H1 (cell line): Measurements from ENCODE around the gene PPP2R5B. TPM values are rescaled to one million over a fixed set of nuclear protein-coding genes. Genes with fewer than 3 reads are reported as not detected.
A peak's percentile ranks its signal among the peaks of the same experiment; 100 is the strongest.

Source experiments
- CTCF ChIA-PET: fragments of 300-600 bp; sonication (Branson Sonifier 250); formaldehyde crosslinking; loops from one replicate; lab custom pipeline; 2021; ENCODE audit not compliant: partially characterized antibody; lab: Charles Lee
- POLR2A ChIA-PET: fragments of 300-600 bp; sonication (Branson Sonifier 250); formaldehyde crosslinking; loops from one replicate; lab custom pipeline; 2021; ENCODE audit warnings: inconsistent platforms; ENCODE audit not compliant: partially characterized antibody; lab: Charles Lee
- DNase-seq, 2 experiments: peaks; one replicate each; pipeline versions ENCODE4 v3.0.0 to v3.0.0-alpha.2; 2010 to 2022; ENCODE audit warnings: low spot score in 2 of 2, low read depth in 1 of 2, mixed read lengths in 1 of 2
- FAIRE-seq: peaks from 2 replicates; lab custom pipeline; 2011; peaks lifted over from hg19 to GRCh38; lab: Jason Lieb, UNC
- H2AFZ ChIP-seq: 2 replicates; pipeline ENCODE4 v1.8.1; 2012; ENCODE audit warnings: low read length, inconsistent platforms
- H2AK5ac ChIP-seq: 2 replicates; pipeline ENCODE4 v1.6.1; 2013; ENCODE audit warnings: low read depth, low read length
- H2BK120ac ChIP-seq: replicated peaks from 2 replicates; pipeline ENCODE3; 2013; ENCODE audit warnings: low read depth, low read length, inconsistent platforms
- H2BK12ac ChIP-seq: 2 replicates; pipeline ENCODE4 v1.6.1; 2013; ENCODE audit warnings: low read depth, low read length
- H2BK15ac ChIP-seq: 2 replicates; pipeline ENCODE4 v1.6.1; 2013; ENCODE audit warnings: low read length
- H2BK20ac ChIP-seq: 2 replicates; pipeline ENCODE4 v1.6.1; 2013; ENCODE audit warnings: low read length
- H2BK5ac ChIP-seq: 2 replicates; pipeline ENCODE4 v1.6.1; 2013; ENCODE audit warnings: low read depth, low read length
- H3K14ac ChIP-seq: 2 replicates; pipeline ENCODE4 v1.6.1; 2013; ENCODE audit warnings: inconsistent platforms; ENCODE audit not compliant: insufficient read length
- H3K18ac ChIP-seq: 2 replicates; pipeline ENCODE4 v1.6.1; 2013; ENCODE audit warnings: low read length; ENCODE audit errors: extremely low read depth
- H3K23ac ChIP-seq: 2 replicates; pipeline ENCODE4 v1.6.1; 2013; ENCODE audit warnings: inconsistent platforms; ENCODE audit not compliant: insufficient read length
- H3K23me2 ChIP-seq: 2 replicates; pipeline ENCODE4 v1.6.1; 2013; ENCODE audit warnings: low read depth, low read length
- H3K27ac ChIP-seq: 2 replicates; pipeline ENCODE4 v1.6.1; 2011; ENCODE audit warnings: low read depth, low read length, inconsistent platforms
- H3K27me3 ChIP-seq, 4 experiments: replicated peaks in 1 of 4; 1 replicate in 1 of 4; 2 replicates in 3 of 4; pipeline versions ENCODE4 v1.6.1 to v1.8.1; 2011 to 2013; ENCODE audit warnings: low read length in 3 of 4, mild to moderate bottlenecking in 3 of 4, inconsistent platforms in 2 of 4, mixed read lengths in 2 of 4, moderate library complexity in 1 of 4; ENCODE audit not compliant: control insufficient read depth in 3 of 4, insufficient read depth in 3 of 4; ENCODE audit errors: extremely low read depth in 1 of 4
- H3K36me3 ChIP-seq, 4 experiments: 2 replicates each; pipeline versions ENCODE4 v1.6.1 to v1.8.1; 2011 to 2013; ENCODE audit warnings: mild to moderate bottlenecking in 4 of 4, low read length in 3 of 4, moderate library complexity in 2 of 4, control low read depth in 1 of 4, inconsistent platforms in 1 of 4; ENCODE audit not compliant: insufficient read depth in 4 of 4, control insufficient read depth in 2 of 4
- H3K4ac ChIP-seq: replicated peaks from 2 replicates; pipeline ENCODE3; 2013; ENCODE audit warnings: low read length, low read depth, mixed read lengths, inconsistent platforms; ENCODE audit not compliant: insufficient read length
- H3K4me1 ChIP-seq, 4 experiments: replicated peaks in 1 of 4; 1 replicate in 1 of 4; 2 replicates in 3 of 4; pipeline versions ENCODE4 v1.6.1 to v1.8.1; 2011 to 2013; ENCODE audit warnings: low read length in 3 of 4, inconsistent platforms in 2 of 4, mixed read lengths in 1 of 4; ENCODE audit not compliant: insufficient read depth in 4 of 4, control insufficient read depth in 3 of 4
- H3K4me2 ChIP-seq, 2 experiments: 2 replicates each; pipeline versions ENCODE4 v1.6.1 to v1.8.1; 2011 to 2013; ENCODE audit warnings: low read depth in 2 of 2, low read length in 2 of 2, control low read depth in 1 of 2, inconsistent platforms in 1 of 2, mild to moderate bottlenecking in 1 of 2; ENCODE audit not compliant: insufficient read depth in 1 of 2
- H3K4me3 ChIP-seq, 4 experiments: fragments of 200-600, 300-600 bp in 1 of 4; sonication (generic), shearing (Covaris generic), sonication (Bioruptor Twin) in 1 of 4; 2 replicates each; pipeline versions ENCODE4 v1.5.1 to v1.8.1; 2011 to 2016; ENCODE audit warnings: low read length in 4 of 4, low read depth in 3 of 4, control low read depth in 2 of 4, inconsistent platforms in 2 of 4, mild to moderate bottlenecking in 2 of 4, mixed read lengths in 1 of 4, moderate library complexity in 1 of 4; ENCODE audit not compliant: insufficient read depth in 2 of 4; ENCODE audit errors: extremely low read depth in 1 of 4
- H3K56ac ChIP-seq: replicated peaks from 2 replicates; pipeline ENCODE3; 2013; ENCODE audit warnings: low read depth, mild to moderate bottlenecking, mixed read lengths, low read length, inconsistent platforms; ENCODE audit not compliant: insufficient read length
- H3K79me1 ChIP-seq: 2 replicates; pipeline ENCODE4 v1.6.1; 2013; ENCODE audit warnings: low read depth, low read length, control low read depth
- H3K79me2 ChIP-seq, 2 experiments: 2 replicates each; pipeline versions ENCODE4 v1.6.1 to v1.8.1; 2012 to 2013; ENCODE audit warnings: low read length in 2 of 2, mild to moderate bottlenecking in 2 of 2, inconsistent platforms in 1 of 2; ENCODE audit not compliant: insufficient read depth in 2 of 2, control insufficient read depth in 1 of 2
- H3K9ac ChIP-seq, 4 experiments: replicated peaks in 1 of 4; 1 replicate in 1 of 4; 2 replicates in 3 of 4; pipeline versions ENCODE4 v1.6.1 to v1.8.1; 2011 to 2013; ENCODE audit warnings: low read depth in 3 of 4, low read length in 3 of 4, control low read depth in 2 of 4, mild to moderate bottlenecking in 2 of 4, moderate library complexity in 2 of 4, inconsistent platforms in 1 of 4; ENCODE audit errors: extremely low read depth in 1 of 4
- H3K9me3 ChIP-seq, 2 experiments: 2 replicates each; pipeline versions ENCODE4 v1.6.1 to v1.8.1; 2012 to 2013; ENCODE audit warnings: mild to moderate bottlenecking in 2 of 2, moderate library complexity in 2 of 2, control low read depth in 1 of 2, inconsistent platforms in 1 of 2, low read depth in 1 of 2, low read length in 1 of 2, mixed read lengths in 1 of 2; ENCODE audit not compliant: insufficient read depth in 2 of 2
- H4K20me1 ChIP-seq, 2 experiments: replicated peaks in 1 of 2; 2 replicates each; pipeline versions ENCODE3 to v1.8.1; 2011 to 2013; ENCODE audit warnings: inconsistent platforms in 2 of 2, low read length in 2 of 2, mild to moderate bottlenecking in 1 of 2; ENCODE audit not compliant: insufficient read depth in 2 of 2, control insufficient read depth in 1 of 2
- H4K5ac ChIP-seq: 2 replicates; pipeline ENCODE4 v1.6.1; 2013; ENCODE audit warnings: low read length, low read depth, mixed read lengths, inconsistent platforms; ENCODE audit not compliant: insufficient read length
- H4K8ac ChIP-seq: 2 replicates; pipeline ENCODE4 v1.8.0; 2013; ENCODE audit warnings: mild to moderate bottlenecking, moderate library complexity, low read length, inconsistent platforms; ENCODE audit not compliant: insufficient read depth; ENCODE audit errors: extremely low read depth
- H4K91ac ChIP-seq: replicated peaks from 2 replicates; pipeline ENCODE3; 2013; ENCODE audit warnings: low read length, mixed read lengths, inconsistent platforms; ENCODE audit not compliant: insufficient read length
- ATF3 ChIP-seq: IDR thresholded peaks from 2 replicates; pipeline ENCODE4 v1.6.1; 2011; ENCODE audit warnings: low read depth, mild to moderate bottlenecking, low read length; ENCODE audit not compliant: insufficient read depth
- EGR1 ChIP-seq: IDR thresholded peaks from 2 replicates; pipeline ENCODE4 v1.6.1; 2011; ENCODE audit warnings: low read depth, low read length, borderline replicate concordance
- GABPA ChIP-seq: IDR thresholded peaks from 2 replicates; pipeline ENCODE4 v1.6.1; 2011; ENCODE audit warnings: mild to moderate bottlenecking, low read length, moderate library complexity, borderline replicate concordance; ENCODE audit not compliant: insufficient read depth
- GTF2F1 ChIP-seq: IDR thresholded peaks from 2 replicates; pipeline ENCODE4 v1.6.1; 2012; ENCODE audit warnings: low read depth, low read length, improper control_type of control experiment, borderline replicate concordance
- NRF1 ChIP-seq: IDR thresholded peaks from 2 replicates; pipeline ENCODE4 v1.6.1; 2011; ENCODE audit warnings: mild to moderate bottlenecking, low read depth, low read length, improper control_type of control experiment
- POLR2AphosphoS5 ChIP-seq: IDR thresholded peaks from 2 replicates; pipeline ENCODE4 v1.6.1; 2011; ENCODE audit warnings: low read depth, low read length
- RNF2 ChIP-seq: fragments of 200-900, 300-1000 bp; sonication (generic); IDR thresholded peaks from 2 replicates; pipeline ENCODE4 v1.7.1; 2016; ENCODE audit warnings: borderline replicate concordance, low read depth, mild to moderate bottlenecking, antibody characterized with exemption, low read length; ENCODE audit not compliant: poor library complexity, severe bottlenecking; ENCODE audit errors: missing control alignments
- SIRT6 ChIP-seq: IDR thresholded peaks from one replicate; pipeline ENCODE4 v1.7.1; 2012; ENCODE audit warnings: low read length, inconsistent platforms
- TAF1 ChIP-seq: IDR thresholded peaks from 2 replicates; pipeline ENCODE4 v1.6.1; 2011; ENCODE audit warnings: mild to moderate bottlenecking, low read depth, low read length
- TBP ChIP-seq: IDR thresholded peaks from 2 replicates; pipeline ENCODE4 v1.6.1; 2011; ENCODE audit warnings: low read depth, low read length, improper control_type of control experiment
- YY1 ChIP-seq: IDR thresholded peaks from 2 replicates; pipeline ENCODE4 v1.6.1; 2011; ENCODE audit warnings: low read depth, mild to moderate bottlenecking, low read length
- WGBS, 2 experiments: shearing (Covaris generic) in 1 of 2; methylation state at CpG; one replicate each; pipeline versions ENCODE4 v1.1.6 to v1.1.7; 2013 to 2015; ENCODE audit warnings: low lambda C conversion rate in 2 of 2, mixed read lengths in 2 of 2, inconsistent platforms in 1 of 2, low coverage in 1 of 2, missing lambda C conversion rate in 1 of 2; ENCODE audit not compliant: insufficient replicate concordance in 2 of 2, insufficient coverage in 1 of 2, insufficient read length in 1 of 2; ENCODE audit errors: extremely low coverage in 1 of 2, missing lambda C conversion rate in 1 of 2; 5-methylcytosine and 5-hydroxymethylcytosine counted together
- polyA plus RNA-seq, 7 experiments: library from polyadenylated mRNA; depleted of rRNA in 3 of 7; stranded (reverse) in 5 of 7; unstranded in 2 of 7; fragments of >200 nt in 5 of 7; fragments of 200-250 nt in 2 of 7; gene quantifications; 1 replicate in 5 of 7; 2 replicates in 1 of 7; 4 replicates in 1 of 7; pipeline versions ENCODE4 v1.2.1 to v1.2.3, GENCODE V29; 2011 to 2013; ENCODE audit warnings: missing spikeins in 2 of 7, mixed read lengths in 2 of 7
- total RNA-seq: library from RNA; stranded (reverse); fragmentation: NEBNext Ultra II Directional; extraction: Animal tissue kit (Norgen Biotek cat#: 25700); gene quantifications from 2 replicates; pipeline ENCODE4 v1.2.1, GENCODE V29; 2021

The PPP2R5B gene
- total and polyA plus RNA-seq, 2 of the 8 experiments (the other 6 are each of a cell fraction or from before 2014, with no cell fraction given) = 4.9 to 5.1 TPM

DNA sequence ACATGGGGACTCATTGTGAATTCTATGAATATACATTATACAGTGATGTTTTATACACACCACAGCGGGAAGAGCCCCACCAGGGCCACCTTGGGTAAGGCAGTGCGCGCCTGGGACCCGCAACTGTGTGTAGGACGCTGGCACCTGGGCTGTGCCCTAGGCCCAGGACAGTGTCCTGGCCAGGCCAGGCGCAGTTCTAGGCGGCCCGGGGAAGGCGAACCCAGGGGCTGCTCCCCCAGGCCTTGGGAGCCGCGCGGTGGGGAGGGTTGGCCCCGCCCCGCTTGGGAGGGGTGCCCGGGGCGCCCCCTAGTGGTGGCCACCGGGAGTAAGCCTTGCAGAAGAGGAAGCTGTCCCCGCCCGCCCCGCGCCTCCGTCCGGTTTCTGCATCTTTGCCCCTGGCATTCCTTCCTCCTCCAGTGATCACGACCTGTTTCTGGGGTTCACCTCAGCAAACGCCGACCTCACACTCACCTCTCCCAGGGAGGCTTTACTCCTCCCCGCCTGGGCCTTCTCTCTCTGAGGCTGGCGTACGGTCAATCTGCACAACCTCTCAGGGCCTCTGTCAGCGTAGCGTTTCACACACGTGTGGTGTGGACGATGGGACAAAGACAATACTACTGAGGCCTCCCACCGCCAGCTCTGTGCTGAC is 36.6 kb upstream of the PPP2R5B start:
- H3K4me2 ChIP-seq = peak overlapping the region; percentile 40 to 66
- no peaks in the 10 kb centered on the region; a peak in 1 of 7 replicates for H3K27me3 ChIP-seq
- H3K9me3 ChIP-seq = no peaks in the 10 kb centered on the region
- H2AK5ac ChIP-seq = no peak overlapping the region
- H2BK5ac ChIP-seq = peak overlapping the region; percentile 79; the same call in 1 of the 2 replicates
- DNase-seq (peak; percentile 56 to 98), FAIRE-seq (no peak)
- ChIA-PET CTCF (interaction anchor here (0.5 to 32.2 kb wide), 27 partner anchors 7 to 159 kb away, joined by 3 to 1058 read pairs (median 4); partner anchors contain the start of genes ARL2, BATF2, CDC42BPG and EHD1), POLR2A (interaction anchor here (0.8 to 24.6 kb wide), 5 partner anchors 11 to 153 kb away, joined by 3 to 408 read pairs (median 3); partner anchors contain the start of genes EHD1 and SAC3D1)
- no peak overlapping the region for H3K23ac ChIP-seq
- peak overlapping the region; percentile 98 for H4K91ac ChIP-seq
- peaks cover 0 to 11% (median 8%) of the 10 kb centered on the region in 4 experiments; a peak in 6 of 7 replicates for H3K4me1 ChIP-seq
- no peaks in the 10 kb centered on the region for H3K79me1 ChIP-seq
- no peak overlapping the region for H2BK20ac ChIP-seq
- peak overlapping the region; percentile 93 for H2AFZ ChIP-seq
- no peaks in the 10 kb centered on the region for H3K79me2 ChIP-seq
- no peaks in the 10 kb centered on the region for H4K20me1 ChIP-seq
- 28% methylated on average over 19 of the region's 34 CpGs; no CpG with 5 or more reads in 1 of the 2 experiments for WGBS, 2 experiments
- H3K4ac ChIP-seq = peak overlapping the region; percentile 83
- H2BK12ac ChIP-seq = peak overlapping the region; percentile 21; the same call in 1 of the 2 replicates
- H2BK15ac ChIP-seq = peak overlapping the region; percentile 13; the same call in 1 of the 2 replicates
- H4K5ac ChIP-seq = peak overlapping the region; percentile 82
- peak overlapping the region in 1 of 4 experiments; percentile 20; a peak in 2 of 7 replicates for H3K9ac ChIP-seq
- H3K18ac ChIP-seq = peak overlapping the region; percentile 19
- H3K4me3 ChIP-seq = peak overlapping the region in 2 of 4 experiments; percentile 10 to 33; a peak in 2 of 8 replicates
- H3K56ac ChIP-seq = no peak overlapping the region
- no peak overlapping the region for H3K14ac ChIP-seq
- H3K36me3 ChIP-seq = no peaks in the 10 kb centered on the region
- H3K23me2 ChIP-seq = no peaks in the 10 kb centered on the region; the same call in 1 of the 2 replicates
- peak overlapping the region; percentile 97 for H2BK120ac ChIP-seq
- no peak overlapping the region for H3K27ac ChIP-seq
- peak overlapping the region; percentile 95 for H4K8ac ChIP-seq
- no peak for TF ChIP-seq POLR2AphosphoS5
- peak; percentile 52; the same call in 1 of the 2 replicates for TF ChIP-seq TAF1
- TF ChIP-seq YY1 = peak; percentile 64; the same call in 1 of the 2 replicates
- peak; percentile 80; the same call in 1 of the 2 replicates for TF ChIP-seq GABPA
- no peak for TF ChIP-seq ATF3
- TF ChIP-seq SIRT6 = no peak
- TF ChIP-seq EGR1 = no peak
- TF ChIP-seq RNF2 = no peak
- TF ChIP-seq NRF1 = no peak
- TF ChIP-seq GTF2F1 = no peak
- peak; percentile 43; the same call in 1 of the 2 replicates for TF ChIP-seq TBP
